ENCODE results near the gene ZMYM2. TPM values are rescaled to one million over a fixed set of nuclear protein-coding genes. Genes with fewer than 3 reads are reported as not detected.

Gene ZMYM2
- total and polyA plus RNA-seq, 10 of the 15 experiments (the other 5 are each of a cell fraction or from before 2014, with no cell fraction given) = 9.5 to 60.4 (median 34.6) TPM

- H3K27ac ChIP-seq (ENCODE audit: control insufficient read depth, insufficient read depth) = no peak overlapping the region
- intact Hi-C loops (cut with micrococcal nuclease; ENCODE audit: unreplicated experiment) = no loop called here
- H4K20me1 ChIP-seq (ENCODE audit: control insufficient read depth, insufficient read depth) = no peaks in the 10 kb centered on the region
- H3K4me1 ChIP-seq (ENCODE audit: control insufficient read depth, insufficient read depth, low read length) = no peaks in the 10 kb centered on the region
- H3K9me3 ChIP-seq (replicated peaks; ENCODE audit: control insufficient read depth, insufficient read depth, low read length) = no peaks in the 10 kb centered on the region
- FAIRE-seq = no peak
- POLR2A ChIA-PET = no interaction called here
- H3K27me3 ChIP-seq (replicated peaks in 1 of 2; ENCODE audit: control insufficient read depth in 2 of 2, insufficient read depth in 2 of 2, low read length in 1 of 2) = no peaks in the 10 kb centered on the region
- BruUV-seq (replicated peaks) = no TSS peak
- WGBS (ENCODE audit: insufficient coverage, insufficient replicate concordance, low lambda C conversion rate, missing lambda C conversion rate) = 100% methylated on average over 2 of the region's 2 CpGs
- RAD21 ChIA-PET (ENCODE audit: unreplicated experiment) = no interaction called here
- no peak overlapping the region for H3K4me3 ChIP-seq
- ATAC-seq = no peak
- H2AFZ ChIP-seq (ENCODE audit: control insufficient read depth, low read depth, low read length) = no peak overlapping the region
- CTCF ChIA-PET = no interaction called here
- no peak overlapping the region for H3K9ac ChIP-seq (ENCODE audit: control insufficient read depth, insufficient read depth, low read length)
- H3K36me3 ChIP-seq (ENCODE audit: control insufficient read depth in 2 of 2, insufficient read depth in 2 of 2, low read length in 1 of 2) = peaks cover 0 to 18% of the 10 kb centered on the region in 2 experiments; a peak in 3 of 4 replicates
- in situ Hi-C loops (cut with MboI) = no loop called here
- DNase-seq (ENCODE audit: low read depth, low spot score) = no peak
- no peak overlapping the region for H3K4me2 ChIP-seq (ENCODE audit: control insufficient read depth, insufficient read depth)
- SMC1A ChIA-PET (ENCODE audit: uncharacterized antibody, unreplicated experiment) = no interaction called here
- TF ChIP-seq CUX1 (IDR thresholded peaks at IDR 0.05; ENCODE audit: insufficient replicate concordance, low read depth, low read length) (no peak), RUNX3 (IDR thresholded peaks at IDR 0.05; ENCODE audit: low read length) (no peak), POLR2AphosphoS5 (IDR thresholded peaks at IDR 0.05; ENCODE audit: low read length) (no peak), SKIL (IDR thresholded peaks at IDR 0.05; ENCODE audit: low read depth, poor library complexity, severe bottlenecking) (no peak), TBL1XR1 (IDR thresholded peaks at IDR 0.05; ENCODE audit: low read depth, low read length) (no peak), MTA3 (IDR thresholded peaks at IDR 0.05; ENCODE audit: borderline replicate concordance, low read length) (no peak), SREBF1 (IDR thresholded peaks at IDR 0.05; ENCODE audit: low read length) (no peak), HDGF (IDR thresholded peaks at IDR 0.05) (no peak), IRF5 (IDR thresholded peaks at IDR 0.05; ENCODE audit: borderline replicate concordance) (no peak), ZNF207 (IDR thresholded peaks at IDR 0.05; ENCODE audit: borderline replicate concordance) (no peak), PAX5 (IDR thresholded peaks at IDR 0.05; ENCODE audit: borderline replicate concordance, low read depth, low read length) (no peak), EP300 (IDR thresholded peaks at IDR 0.05; ENCODE audit: borderline replicate concordance in 1 of 2, control insufficient read depth in 1 of 2, low read depth in 2 of 2, low read length in 2 of 2) (no peak), STAT1 (conservative IDR thresholded peaks at IDR 0.05) (no peak), SUPT20H (IDR thresholded peaks at IDR 0.05; ENCODE audit: borderline replicate concordance, control insufficient read depth, low read depth, low read length) (no peak), NR2F1 (conservative IDR thresholded peaks at IDR 0.05) (no peak), TCF12 (IDR thresholded peaks at IDR 0.05; ENCODE audit: low read depth, low read length) (no peak)
- no peaks in the 10 kb centered on the region for H3K79me2 ChIP-seq (ENCODE audit: control insufficient read depth, insufficient read depth, low read length)
Measured at GRCh38 chr13:20054586-20054985, 96.1 kb downstream of the ZMYM2 start.
